Tibial nerve (tissue), 4 donors: Measurements from ENCODE around the gene TP73.

ENCODE experiments used
- CTCF ChIP-seq, 5 experiments: fragments of 200-600 bp in 3 of 5; fragments of 450-650 bp in 2 of 5; sonication (generic) in 3 of 5; IDR thresholded peaks; one replicate each; pipeline ENCODE4 v1.5.1; 2016 to 2019; ENCODE audit warnings: antibody characterized with exemption in 5 of 5, mild to moderate bottlenecking in 3 of 5, moderate library complexity in 2 of 5
- EP300 ChIP-seq, 2 donors: sonication (generic); formaldehyde crosslinking; IDR thresholded peaks; one replicate each; pipeline ENCODE4 v1.6.1; 2017; ENCODE audit warnings: antibody characterized with exemption in 2 of 2, mild to moderate bottlenecking in 1 of 2
- POLR2A ChIP-seq, 2 donors: fragments of 450-650 bp; IDR thresholded peaks; one replicate each; pipeline ENCODE4 v1.6.1; 2017; ENCODE audit warnings: antibody characterized with exemption in 2 of 2, mild to moderate bottlenecking in 2 of 2, moderate library complexity in 2 of 2

- TF ChIP-seq POLR2A (IDR thresholded peaks at IDR 0.05) (no peak), EP300 (IDR thresholded peaks at IDR 0.05) (no peak), CTCF (IDR thresholded peaks at IDR 0.05) (no peak)
Observed at GRCh38 chr1:3785045-3785444, 132.7 kb downstream of the TP73 start.
